Mucosa of gallbladder (tissue), 1 donor: ENCODE results near the gene ASCC3. TPM values are rescaled to one million over a fixed set of nuclear protein-coding genes. Genes with fewer than 3 reads are reported as not detected.

Source experiments
- DNase-seq: peaks from one replicate; pipeline ENCODE4 v3.0.0-alpha.2; 2020; ENCODE audit warnings: low spot score
- total RNA-seq: library from RNA; stranded (reverse); gene quantifications from one replicate; pipeline ENCODE4 v1.2.1, GENCODE V29; 2021
- donor health status: DM: no; HTN: no; CAD: no.

ASCC3 gene
- total RNA-seq, 1 donor from 2014 or later = 31.1 TPM

GRCh38 chr6:100464903-100465700 is 416.0 kb downstream of the ASCC3 start, which contains the start of gene SIM1:
Gene SIM1, minus strand, starts transcription at chr6:100464921. Its CDS starts 1,453 bp downstream, at chr6:100463468.
- DNase-seq = no peak

GRCh38 chr6:100464162-100464851 is 416.8 kb downstream of the ASCC3 start:
- no peak for DNase-seq

GRCh38 chr6:100463630-100464161 is 417.4 kb downstream of the ASCC3 start:
- DNase-seq = no peak

DNA sequence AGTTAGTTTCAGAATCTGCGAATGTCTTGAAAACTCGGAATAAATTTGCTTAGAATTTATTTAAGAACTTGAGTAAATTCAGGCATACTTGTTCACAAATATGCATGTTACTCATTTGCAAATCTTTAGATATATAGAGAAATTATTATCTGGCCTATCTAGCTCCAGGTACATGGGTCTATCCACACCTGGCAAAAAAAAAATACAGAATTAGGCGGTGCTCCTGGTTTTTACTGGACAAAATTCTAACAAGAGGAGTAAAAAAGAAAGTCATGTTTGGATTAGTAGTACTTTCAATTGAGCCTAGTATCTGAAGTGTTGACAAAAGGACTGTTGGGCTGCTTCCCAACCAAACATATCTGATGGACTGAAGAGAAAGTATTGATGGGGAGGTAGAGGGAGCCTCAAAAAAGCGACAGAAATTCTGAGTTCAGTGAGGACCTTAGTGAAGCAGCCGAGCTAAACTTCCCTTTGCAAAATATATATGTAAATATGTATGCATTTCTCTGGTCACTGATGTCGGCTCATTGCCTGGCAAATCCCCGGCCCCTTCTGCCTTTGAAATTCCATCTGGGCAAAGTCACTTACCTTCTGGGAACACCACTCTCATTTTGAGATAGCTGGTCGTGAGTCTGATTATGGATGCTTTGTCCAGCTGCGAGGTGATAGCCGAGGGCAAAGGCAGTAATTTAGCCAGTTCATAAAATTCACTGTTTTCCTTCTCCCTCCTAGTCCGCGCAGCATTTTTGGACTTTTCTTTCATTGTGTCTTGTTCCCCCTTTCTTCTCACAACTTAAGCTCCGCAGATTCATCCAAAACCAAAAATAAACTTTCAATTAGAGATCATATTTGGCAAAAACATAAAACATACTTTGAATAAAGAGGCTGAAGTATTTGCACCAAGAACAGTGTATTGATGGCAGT is 418.2 kb downstream of the ASCC3 start:
- DNase-seq = no peak

- DNase-seq = no peak
Measured at GRCh38 chr6:100461917-100462705, 419.0 kb downstream of the ASCC3 start.

DNA sequence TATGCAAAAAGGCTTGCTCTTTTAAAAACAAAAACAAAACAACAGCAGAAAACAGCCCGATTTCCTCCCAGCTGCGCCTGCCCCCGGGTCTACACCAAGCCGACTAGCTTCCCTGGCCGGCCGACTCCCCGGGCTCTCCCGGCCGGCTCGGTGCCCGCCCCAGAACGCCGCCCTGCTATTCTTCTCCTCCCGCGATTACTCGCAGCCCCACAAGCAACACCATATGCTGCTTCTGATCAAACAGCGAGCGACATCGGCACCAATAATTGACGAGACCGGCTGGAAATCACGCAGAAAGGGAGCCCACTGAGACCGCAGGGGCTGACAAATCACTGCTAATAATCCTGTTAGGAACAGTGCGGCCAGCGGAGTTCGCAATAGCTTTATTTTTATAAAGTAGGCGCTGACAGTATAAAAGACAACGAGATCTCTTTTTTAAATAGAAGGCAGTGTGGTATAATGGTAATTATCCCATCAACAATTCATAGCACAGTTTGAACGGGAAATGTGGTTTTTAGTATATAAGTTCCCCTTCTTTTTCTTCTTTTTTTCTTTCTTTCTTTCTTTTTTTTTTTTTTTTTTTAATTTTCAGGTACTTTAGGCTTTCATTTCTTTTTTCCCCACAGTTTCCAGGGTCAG is 419.7 kb downstream of the ASCC3 start:
- DNase-seq = no peak

DNA sequence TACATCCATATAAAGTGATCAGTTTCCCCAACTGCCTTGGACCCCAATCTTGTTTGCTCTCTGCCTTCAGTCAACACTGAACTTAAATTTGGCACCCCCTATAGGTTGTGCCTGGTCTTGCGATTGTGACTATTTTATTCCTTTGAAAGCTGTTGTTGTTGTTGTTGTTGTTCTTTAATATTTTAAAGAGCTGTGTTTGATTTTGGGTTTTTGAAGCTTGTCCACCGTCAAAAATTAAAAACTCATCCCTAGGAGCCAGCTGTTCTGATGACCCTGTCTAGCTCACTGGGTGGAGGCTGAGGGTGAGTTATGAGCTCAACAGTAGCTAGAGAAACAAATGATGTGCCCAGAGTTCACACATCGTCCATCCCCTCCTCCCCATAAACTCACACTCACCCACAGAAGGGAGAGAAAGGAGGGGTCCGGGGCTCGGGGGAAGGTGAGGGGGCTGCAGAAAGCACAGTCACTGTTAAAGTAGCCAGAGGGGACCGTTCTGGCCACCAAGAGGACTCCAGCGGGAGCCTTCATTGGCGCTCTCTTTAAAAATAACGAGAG is 420.4 kb downstream of the ASCC3 start:
- no peak for DNase-seq

GRCh38 chr6:100459592-100460184 is 421.4 kb downstream of the ASCC3 start:
- DNase-seq = no peak

DNA sequence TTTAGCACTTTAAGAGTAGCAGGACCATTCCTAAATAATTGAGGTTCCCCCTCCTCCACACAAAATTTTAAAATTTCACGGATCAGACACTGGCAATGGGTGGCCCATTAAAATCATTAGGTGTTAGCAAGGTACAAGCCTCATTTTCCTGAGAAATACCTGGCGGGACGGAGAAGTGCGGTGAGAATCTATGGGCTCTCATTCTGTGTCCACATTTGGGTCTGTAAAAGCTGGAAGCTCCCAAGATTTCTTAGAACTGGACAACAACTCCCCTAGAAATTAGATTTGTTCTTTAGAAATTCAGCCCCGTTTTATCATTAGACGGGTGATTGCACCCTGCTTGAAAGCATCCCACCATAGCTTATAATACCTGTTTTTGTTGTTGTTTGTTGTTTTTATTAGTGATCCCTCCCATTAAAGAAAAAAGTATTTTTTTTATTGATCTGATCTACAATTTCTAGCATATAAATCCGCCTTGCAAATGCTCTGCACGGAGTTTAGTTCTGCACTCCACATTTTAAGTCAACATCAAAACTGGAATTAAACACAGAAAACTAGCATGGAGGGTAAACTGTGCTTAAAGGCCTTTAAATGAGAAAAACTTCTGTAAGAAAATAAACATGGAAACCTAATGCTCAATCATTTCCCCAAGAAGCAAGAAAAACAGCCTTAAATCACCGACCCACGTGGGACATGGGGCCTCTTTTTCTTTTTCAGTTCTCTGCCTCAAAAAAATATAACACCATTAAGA is 422.1 kb downstream of the ASCC3 start:
- DNase-seq = no peak
